ENCODE data around the gene SUPT6H.

The SUPT6H gene

DNA sequence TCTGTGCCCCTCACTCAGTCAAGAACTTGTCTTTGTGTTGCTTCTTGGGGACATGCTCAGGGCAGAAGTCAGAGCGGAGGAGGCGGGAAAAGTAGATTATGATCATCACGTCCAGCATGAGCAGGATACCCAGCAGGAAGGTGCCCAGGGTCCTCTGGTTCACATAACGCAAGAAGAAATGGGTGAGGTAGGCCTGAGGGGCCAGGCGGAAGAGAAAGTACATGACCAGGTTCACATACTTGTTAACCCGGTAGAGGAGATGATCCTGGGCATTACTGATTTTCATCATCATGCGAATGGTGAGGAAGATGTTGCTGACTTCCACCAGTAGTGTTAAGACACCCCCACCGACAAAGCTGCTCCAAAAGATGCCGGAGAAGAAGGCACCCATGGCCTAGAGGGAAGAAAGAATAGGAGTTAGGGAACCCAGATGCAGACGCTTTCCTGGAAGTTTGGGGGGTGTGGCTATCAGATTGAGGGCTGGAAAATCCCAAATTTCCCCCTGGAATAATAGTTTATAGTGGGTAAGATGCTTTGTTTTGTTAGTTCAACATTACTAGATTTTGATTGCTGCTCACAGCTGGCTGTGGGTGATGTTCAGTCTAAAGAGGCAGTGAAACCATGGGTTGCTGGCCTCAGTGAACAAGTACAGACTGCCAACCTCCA is 62.6 kb downstream of the SUPT6H start (continued):
- TF ChIP-seq, protein P1, sequence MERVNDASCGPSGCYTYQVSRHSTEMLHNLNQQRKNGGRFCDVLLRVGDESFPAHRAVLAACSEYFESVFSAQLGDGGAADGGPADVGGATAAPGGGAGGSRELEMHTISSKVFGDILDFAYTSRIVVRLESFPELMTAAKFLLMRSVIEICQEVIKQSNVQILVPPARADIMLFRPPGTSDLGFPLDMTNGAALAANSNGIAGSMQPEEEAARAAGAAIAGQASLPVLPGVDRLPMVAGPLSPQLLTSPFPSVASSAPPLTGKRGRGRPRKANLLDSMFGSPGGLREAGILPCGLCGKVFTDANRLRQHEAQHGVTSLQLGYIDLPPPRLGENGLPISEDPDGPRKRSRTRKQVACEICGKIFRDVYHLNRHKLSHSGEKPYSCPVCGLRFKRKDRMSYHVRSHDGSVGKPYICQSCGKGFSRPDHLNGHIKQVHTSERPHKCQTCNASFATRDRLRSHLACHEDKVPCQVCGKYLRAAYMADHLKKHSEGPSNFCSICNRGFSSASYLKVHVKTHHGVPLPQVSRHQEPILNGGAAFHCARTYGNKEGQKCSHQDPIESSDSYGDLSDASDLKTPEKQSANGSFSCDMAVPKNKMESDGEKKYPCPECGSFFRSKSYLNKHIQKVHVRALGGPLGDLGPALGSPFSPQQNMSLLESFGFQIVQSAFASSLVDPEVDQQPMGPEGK (tag by site-specific recombination; IDR thresholded peaks at IDR 0.05): peak; percentile 22; the same call in 1 of the 2 replicates
- no peak for TF ChIP-seq ZSCAN16 (tag by site-specific recombination; IDR thresholded peaks at IDR 0.05)
- TF ChIP-seq, protein P2, sequence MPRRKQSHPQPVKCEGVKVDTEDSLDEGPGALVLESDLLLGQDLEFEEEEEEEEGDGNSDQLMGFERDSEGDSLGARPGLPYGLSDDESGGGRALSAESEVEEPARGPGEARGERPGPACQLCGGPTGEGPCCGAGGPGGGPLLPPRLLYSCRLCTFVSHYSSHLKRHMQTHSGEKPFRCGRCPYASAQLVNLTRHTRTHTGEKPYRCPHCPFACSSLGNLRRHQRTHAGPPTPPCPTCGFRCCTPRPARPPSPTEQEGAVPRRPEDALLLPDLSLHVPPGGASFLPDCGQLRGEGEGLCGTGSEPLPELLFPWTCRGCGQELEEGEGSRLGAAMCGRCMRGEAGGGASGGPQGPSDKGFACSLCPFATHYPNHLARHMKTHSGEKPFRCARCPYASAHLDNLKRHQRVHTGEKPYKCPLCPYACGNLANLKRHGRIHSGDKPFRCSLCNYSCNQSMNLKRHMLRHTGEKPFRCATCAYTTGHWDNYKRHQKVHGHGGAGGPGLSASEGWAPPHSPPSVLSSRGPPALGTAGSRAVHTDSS (tag by site-specific recombination; IDR thresholded peaks at IDR 0.05): peak; percentile 76
- peak; percentile 83 for TF ChIP-seq KLF10 (tag by site-specific recombination; IDR thresholded peaks at IDR 0.05)
- peak; percentile 30 for TF ChIP-seq GFI1B (tag by site-specific recombination; IDR thresholded peaks at IDR 0.05)
- TF ChIP-seq, protein P3, sequence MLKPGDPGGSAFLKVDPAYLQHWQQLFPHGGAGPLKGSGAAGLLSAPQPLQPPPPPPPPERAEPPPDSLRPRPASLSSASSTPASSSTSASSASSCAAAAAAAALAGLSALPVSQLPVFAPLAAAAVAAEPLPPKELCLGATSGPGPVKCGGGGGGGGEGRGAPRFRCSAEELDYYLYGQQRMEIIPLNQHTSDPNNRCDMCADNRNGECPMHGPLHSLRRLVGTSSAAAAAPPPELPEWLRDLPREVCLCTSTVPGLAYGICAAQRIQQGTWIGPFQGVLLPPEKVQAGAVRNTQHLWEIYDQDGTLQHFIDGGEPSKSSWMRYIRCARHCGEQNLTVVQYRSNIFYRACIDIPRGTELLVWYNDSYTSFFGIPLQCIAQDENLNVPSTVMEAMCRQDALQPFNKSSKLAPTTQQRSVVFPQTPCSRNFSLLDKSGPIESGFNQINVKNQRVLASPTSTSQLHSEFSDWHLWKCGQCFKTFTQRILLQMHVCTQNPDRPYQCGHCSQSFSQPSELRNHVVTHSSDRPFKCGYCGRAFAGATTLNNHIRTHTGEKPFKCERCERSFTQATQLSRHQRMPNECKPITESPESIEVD (tag by site-specific recombination; IDR thresholded peaks at IDR 0.05): peak; percentile 85
- TF ChIP-seq, protein P4, sequence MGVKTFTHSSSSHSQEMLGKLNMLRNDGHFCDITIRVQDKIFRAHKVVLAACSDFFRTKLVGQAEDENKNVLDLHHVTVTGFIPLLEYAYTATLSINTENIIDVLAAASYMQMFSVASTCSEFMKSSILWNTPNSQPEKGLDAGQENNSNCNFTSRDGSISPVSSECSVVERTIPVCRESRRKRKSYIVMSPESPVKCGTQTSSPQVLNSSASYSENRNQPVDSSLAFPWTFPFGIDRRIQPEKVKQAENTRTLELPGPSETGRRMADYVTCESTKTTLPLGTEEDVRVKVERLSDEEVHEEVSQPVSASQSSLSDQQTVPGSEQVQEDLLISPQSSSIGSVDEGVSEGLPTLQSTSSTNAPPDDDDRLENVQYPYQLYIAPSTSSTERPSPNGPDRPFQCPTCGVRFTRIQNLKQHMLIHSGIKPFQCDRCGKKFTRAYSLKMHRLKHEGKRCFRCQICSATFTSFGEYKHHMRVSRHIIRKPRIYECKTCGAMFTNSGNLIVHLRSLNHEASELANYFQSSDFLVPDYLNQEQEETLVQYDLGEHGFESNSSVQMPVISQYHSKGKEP (tag by site-specific recombination; IDR thresholded peaks at IDR 0.05): peak; percentile 42; the same call in 1 of the 2 replicates

DNA sequence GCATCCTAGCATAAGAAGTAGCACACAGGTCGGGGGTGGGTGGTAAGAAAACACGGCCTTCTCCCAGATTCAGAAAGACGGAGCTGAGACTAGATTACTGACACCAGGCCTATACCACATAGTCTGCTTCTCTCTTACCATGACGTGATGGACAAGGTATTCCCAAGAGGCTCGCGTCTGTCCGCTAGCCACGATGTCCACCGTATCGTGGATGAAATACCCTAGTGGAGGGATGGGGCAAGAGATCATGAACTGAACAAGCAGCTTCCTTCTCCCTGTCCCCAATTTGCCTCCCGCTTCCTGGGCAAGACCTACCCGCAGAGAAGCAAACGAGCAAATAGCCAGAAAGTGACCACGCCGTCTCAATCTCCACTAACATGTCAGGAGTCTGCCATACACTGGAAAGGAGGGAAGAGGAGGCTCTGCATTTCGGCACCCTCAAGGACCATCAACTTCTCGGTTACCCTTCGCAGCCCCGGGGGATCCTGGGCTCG is 63.2 kb downstream of the SUPT6H start:
- Histone ChIP-seq H3K36me3 (ENCODE audit: control insufficient read depth in 2 of 2, insufficient read depth in 1 of 2, low read length in 2 of 2) (peaks cover 26 to 51% of the 10 kb centered on the region in 2 experiments), H3K27ac (ENCODE audit: extremely low read depth, low read depth, low read length) (peak overlapping the region; percentile 99), H3K4me3 (ENCODE audit: low read depth, low read length) (peak overlapping the region; percentile 55), H3K9me3 (ENCODE audit: control insufficient read depth, insufficient read depth, low read depth, low read length) (no peaks in the 10 kb centered on the region), H3K4me1 (ENCODE audit: control insufficient read depth, insufficient read depth, low read length) (peaks cover 9% of the 10 kb centered on the region; the same call in 1 of the 2 replicates)
- ChIA-PET CTCF (interaction anchor here (0.6 to 13.6 kb wide), 14 partner anchors 12 to 393 kb away, joined by 3 to 445 read pairs (median 3); partner anchors contain the start of genes PROCA1 and TRAF4), POLR2A (interaction anchor here (0.6 to 6.7 kb wide), 24 partner anchors 10 to 359 kb away, joined by 3 to 448 read pairs (median 5); partner anchors contain the start of genes BLTP2, DHRS13, ERAL1 and FAM222B)
- TF ChIP-seq ZNF510 (tag by site-specific recombination; IDR thresholded peaks at IDR 0.05; ENCODE audit: insufficient replicate concordance): no peak
- peak; percentile 13; the same call in 1 of the 2 replicates for TF ChIP-seq ZFP69B (tag by site-specific recombination; IDR thresholded peaks at IDR 0.05)
- TF ChIP-seq ZSCAN30 (tag by site-specific recombination; IDR thresholded peaks at IDR 0.05): peak; percentile 67
- no peak for TF ChIP-seq YY1 (tag by site-specific recombination; IDR thresholded peaks at IDR 0.05)
- 0 out of 2 replicates have a peak, but pooled peaks have one; percentile 36 for TF ChIP-seq ZFHX2 (tag by site-specific recombination; conservative IDR thresholded peaks at IDR 0.05)
- 0 out of 2 replicates have a peak, but pooled peaks have one; percentile 20 for TF ChIP-seq ZNF837 (tag by site-specific recombination; IDR thresholded peaks at IDR 0.05)
- TF ChIP-seq, protein P5, sequence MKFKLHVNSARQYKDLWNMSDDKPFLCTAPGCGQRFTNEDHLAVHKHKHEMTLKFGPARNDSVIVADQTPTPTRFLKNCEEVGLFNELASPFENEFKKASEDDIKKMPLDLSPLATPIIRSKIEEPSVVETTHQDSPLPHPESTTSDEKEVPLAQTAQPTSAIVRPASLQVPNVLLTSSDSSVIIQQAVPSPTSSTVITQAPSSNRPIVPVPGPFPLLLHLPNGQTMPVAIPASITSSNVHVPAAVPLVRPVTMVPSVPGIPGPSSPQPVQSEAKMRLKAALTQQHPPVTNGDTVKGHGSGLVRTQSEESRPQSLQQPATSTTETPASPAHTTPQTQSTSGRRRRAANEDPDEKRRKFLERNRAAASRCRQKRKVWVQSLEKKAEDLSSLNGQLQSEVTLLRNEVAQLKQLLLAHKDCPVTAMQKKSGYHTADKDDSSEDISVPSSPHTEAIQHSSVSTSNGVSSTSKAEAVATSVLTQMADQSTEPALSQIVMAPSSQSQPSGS (tag by site-specific recombination; IDR thresholded peaks at IDR 0.05; ENCODE audit: low read depth): peak; percentile 95
- no peak for TF ChIP-seq SP3 (tag by site-specific recombination; IDR thresholded peaks at IDR 0.05)
- TF ChIP-seq ZNF391 (tag by site-specific recombination; IDR thresholded peaks at IDR 0.05; ENCODE audit: borderline replicate concordance, low read depth): 0 out of 2 replicates have a peak, but pooled peaks have one; percentile 40
- peak; percentile 2; the same call in 1 of the 2 replicates for TF ChIP-seq ZNF146 (tag by site-specific recombination; IDR thresholded peaks at IDR 0.05)
- no peak for TF ChIP-seq MYNN (tag by site-specific recombination; IDR thresholded peaks at IDR 0.05; ENCODE audit: borderline replicate concordance)
- peak; percentile 98 for TF ChIP-seq ZNF366 (tag by site-specific recombination; conservative IDR thresholded peaks at IDR 0.05)
- TF ChIP-seq ZBTB21 (tag by site-specific recombination; IDR thresholded peaks at IDR 0.05): peak; percentile 50
- TF ChIP-seq, protein P6, sequence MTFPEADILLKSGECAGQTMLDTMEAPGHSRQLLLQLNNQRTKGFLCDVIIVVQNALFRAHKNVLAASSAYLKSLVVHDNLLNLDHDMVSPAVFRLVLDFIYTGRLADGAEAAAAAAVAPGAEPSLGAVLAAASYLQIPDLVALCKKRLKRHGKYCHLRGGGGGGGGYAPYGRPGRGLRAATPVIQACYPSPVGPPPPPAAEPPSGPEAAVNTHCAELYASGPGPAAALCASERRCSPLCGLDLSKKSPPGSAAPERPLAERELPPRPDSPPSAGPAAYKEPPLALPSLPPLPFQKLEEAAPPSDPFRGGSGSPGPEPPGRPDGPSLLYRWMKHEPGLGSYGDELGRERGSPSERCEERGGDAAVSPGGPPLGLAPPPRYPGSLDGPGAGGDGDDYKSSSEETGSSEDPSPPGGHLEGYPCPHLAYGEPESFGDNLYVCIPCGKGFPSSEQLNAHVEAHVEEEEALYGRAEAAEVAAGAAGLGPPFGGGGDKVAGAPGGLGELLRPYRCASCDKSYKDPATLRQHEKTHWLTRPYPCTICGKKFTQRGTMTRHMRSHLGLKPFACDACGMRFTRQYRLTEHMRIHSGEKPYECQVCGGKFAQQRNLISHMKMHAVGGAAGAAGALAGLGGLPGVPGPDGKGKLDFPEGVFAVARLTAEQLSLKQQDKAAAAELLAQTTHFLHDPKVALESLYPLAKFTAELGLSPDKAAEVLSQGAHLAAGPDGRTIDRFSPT (tag by site-specific recombination; IDR thresholded peaks at IDR 0.05): peak; percentile 84; the same call in 1 of the 2 replicates
- TF ChIP-seq BCL11B (tag by site-specific recombination; IDR thresholded peaks at IDR 0.05; ENCODE audit: low read depth): peak; percentile 95
- peak; percentile 83 for TF ChIP-seq ZNF394 (tag by site-specific recombination; IDR thresholded peaks at IDR 0.05; ENCODE audit: borderline replicate concordance)
- TF ChIP-seq KLF8 (tag by site-specific recombination; IDR thresholded peaks at IDR 0.05): 0 out of 2 replicates have a peak, but pooled peaks have one; percentile 2
